Neural cell (in vitro differentiated cells): Measurements from ENCODE around the gene CCDC82. TPM values are rescaled to one million over a fixed set of nuclear protein-coding genes. Genes with fewer than 3 reads are reported as not detected.

Experiments used
- H2AFZ ChIP-seq: fragments of 200-600, 300-800 bp; sonication (generic), shearing (Covaris generic); 2 replicates; pipeline ENCODE4 v1.6.0; 2014; ENCODE audit warnings: low read depth, mild to moderate bottlenecking, antibody characterized with exemption, low read length, moderate library complexity
- H3F3A ChIP-seq: fragments of 200-600 bp; shearing (Covaris generic); 2 replicates; pipeline ENCODE4 v1.6.1; 2016; ENCODE audit warnings: mild to moderate bottlenecking, moderate library complexity, mixed read lengths, antibody characterized with exemption, low read length; ENCODE audit not compliant: insufficient read depth, poor library complexity, severe bottlenecking
- H3K27ac ChIP-seq: fragments of 200-600, 300-800 bp; sonication (generic), shearing (Covaris generic); 2 replicates; pipeline ENCODE4 v1.5.1; 2014; ENCODE audit warnings: mild to moderate bottlenecking, low read length, moderate library complexity
- H3K27me3 ChIP-seq: fragments of 300-800, 200-600 bp; sonication (generic), shearing (Covaris generic); 2 replicates; pipeline ENCODE4 v1.6.0; 2014; ENCODE audit warnings: mild to moderate bottlenecking, low read depth, low read length, moderate library complexity; ENCODE audit not compliant: insufficient read depth
- H3K36me3 ChIP-seq: fragments of 300-800, 200-600 bp; sonication (generic), shearing (Covaris generic); 2 replicates; pipeline ENCODE4 v1.5.1; 2014; ENCODE audit warnings: mild to moderate bottlenecking, antibody characterized with exemption, low read length, moderate library complexity; ENCODE audit not compliant: insufficient read depth
- H3K4me2 ChIP-seq: fragments of 300-800, 200-600 bp; sonication (generic), shearing (Covaris generic); 2 replicates; pipeline ENCODE4 v1.6.0; 2014; ENCODE audit warnings: mild to moderate bottlenecking, low read length
- H3K4me3 ChIP-seq: fragments of 300-800, 200-600 bp; sonication (generic), shearing (Covaris generic); 2 replicates; pipeline ENCODE4 v1.5.1; 2014; ENCODE audit warnings: mild to moderate bottlenecking, low read length, moderate library complexity
- H3K79me2 ChIP-seq: fragments of 200-600 bp; shearing (Covaris generic); replicated peaks from 2 replicates; pipeline ENCODE4 v1.6.0; 2014; ENCODE audit warnings: mild to moderate bottlenecking, low read length, moderate library complexity; ENCODE audit not compliant: insufficient read depth
- H3K9ac ChIP-seq: fragments of 300-800, 200-600 bp; sonication (generic), shearing (Covaris generic); 2 replicates; pipeline ENCODE4 v1.6.1; 2016; ENCODE audit warnings: mild to moderate bottlenecking, low read length, mixed read lengths
- H3K9me2 ChIP-seq: fragments of 200-600 bp; shearing (Covaris generic); 2 replicates; pipeline ENCODE4 v1.6.1; 2016; ENCODE audit warnings: mild to moderate bottlenecking, low read length, mixed read lengths; ENCODE audit not compliant: insufficient read depth
- H3K9me3 ChIP-seq: fragments of 200-600, 300-800 bp; sonication (generic), shearing (Covaris generic); 2 replicates; pipeline ENCODE4 v1.6.1; 2016; ENCODE audit warnings: mild to moderate bottlenecking, mixed run types, low read length, moderate library complexity, mixed read lengths
- H4K20me1 ChIP-seq: fragments of 200-600 bp; shearing (Covaris generic); 2 replicates; pipeline ENCODE4 v1.6.1; 2016; ENCODE audit warnings: mild to moderate bottlenecking, mixed run types; ENCODE audit not compliant: insufficient read depth
- CTCF ChIP-seq: fragments of 450-650 bp; IDR thresholded peaks from 2 replicates; pipeline ENCODE4 v1.5.1; 2014; ENCODE audit warnings: antibody characterized with exemption, mild to moderate bottlenecking, moderate library complexity; ENCODE audit not compliant: poor library complexity, severe bottlenecking
- EP300 ChIP-seq: fragments of 450-650 bp; conservative IDR thresholded peaks from 2 replicates; pipeline ENCODE4 v1.6.1; 2014; ENCODE audit warnings: antibody characterized with exemption, mild to moderate bottlenecking, moderate library complexity; ENCODE audit not compliant: poor library complexity, severe bottlenecking
- EZH2 ChIP-seq: fragments of 200-600, 300-800 bp; shearing (Covaris generic), sonication (generic); IDR thresholded peaks from 2 replicates; pipeline ENCODE4 v1.6.1; 2014; ENCODE audit warnings: antibody characterized with exemption, low read length, borderline replicate concordance, mild to moderate bottlenecking; ENCODE audit not compliant: insufficient read depth, poor library complexity, severe bottlenecking
- MXI1 ChIP-seq: fragments of 450-650 bp; conservative IDR thresholded peaks from 2 replicates; pipeline ENCODE4 v1.6.1; 2014; ENCODE audit warnings: antibody characterized with exemption, mild to moderate bottlenecking; ENCODE audit not compliant: poor library complexity, severe bottlenecking
- POLR2AphosphoS5 ChIP-seq: IDR thresholded peaks from 2 replicates; pipeline ENCODE4 v1.6.1; 2012
- RAD21 ChIP-seq: fragments of 450-650 bp; conservative IDR thresholded peaks from 2 replicates; pipeline ENCODE4 v1.6.1; 2014; ENCODE audit warnings: antibody characterized with exemption, mild to moderate bottlenecking, moderate library complexity
- REST ChIP-seq: IDR thresholded peaks from 2 replicates; pipeline ENCODE4 v1.6.1; 2012; ENCODE audit warnings: borderline replicate concordance
- SMC3 ChIP-seq: fragments of 450-650 bp; conservative IDR thresholded peaks from 2 replicates; pipeline ENCODE4 v1.6.1; 2014; ENCODE audit warnings: antibody characterized with exemption, mild to moderate bottlenecking, moderate library complexity; ENCODE audit not compliant: poor library complexity
- TAF1 ChIP-seq: IDR thresholded peaks from 2 replicates; pipeline ENCODE4 v1.6.1; 2012; ENCODE audit warnings: low read depth
- polyA plus RNA-seq: library from polyadenylated mRNA; depleted of rRNA; stranded (reverse); fragments of >200 nt; gene quantifications from 2 replicates; pipeline ENCODE4 v1.2.3, GENCODE V29; 2014

The CCDC82 gene
- polyA plus RNA-seq, 1 donor from 2014 or later: 238 TPM

GRCh38 chr11:96390488-96390792, 728 bp upstream of the CCDC82 start:
- no peaks in the 10 kb centered on the region for H3K9me2 ChIP-seq
- H3K27ac ChIP-seq: peak overlapping the region; percentile 87
- TF ChIP-seq POLR2AphosphoS5: no peak
- TF ChIP-seq SMC3: no peak
- no peak for TF ChIP-seq RAD21
- no peak for TF ChIP-seq EZH2
- TF ChIP-seq REST: no peak
- TF ChIP-seq CTCF: no peak
- no peak for TF ChIP-seq EP300
- TF ChIP-seq TAF1: no peak
- no peak for TF ChIP-seq MXI1
- H3K9ac ChIP-seq: peak overlapping the region; percentile 91
- H3K79me2 ChIP-seq: peaks cover 34% of the 10 kb centered on the region
- peak overlapping the region; percentile 84 for H3K4me3 ChIP-seq
- no peaks in the 10 kb centered on the region for H3K36me3 ChIP-seq
- H3K4me2 ChIP-seq: peak overlapping the region; percentile 77
- no peaks in the 10 kb centered on the region for H3F3A ChIP-seq
- H3K27me3 ChIP-seq: no peaks in the 10 kb centered on the region
- H4K20me1 ChIP-seq: no peaks in the 10 kb centered on the region
- H2AFZ ChIP-seq: peak overlapping the region; percentile 80
- H3K9me3 ChIP-seq: no peaks in the 10 kb centered on the region

GRCh38 chr11:96388891-96389719, 607 bp downstream of the CCDC82 start:
- TF ChIP-seq EP300: no peak
- no peak for TF ChIP-seq CTCF
- TF ChIP-seq EZH2: no peak
- no peak for TF ChIP-seq POLR2AphosphoS5
- TF ChIP-seq RAD21: no peak
- no peak for TF ChIP-seq TAF1
- no peak for TF ChIP-seq SMC3
- TF ChIP-seq MXI1: no peak
- TF ChIP-seq REST: no peak
- Histone ChIP-seq H3K79me2 (peaks cover 34% of the 10 kb centered on the region), H3K9me3 (no peaks in the 10 kb centered on the region), H3K27ac (peak overlapping the region; percentile 87), H3F3A (no peaks in the 10 kb centered on the region), H3K4me3 (peak overlapping the region; percentile 84), H3K27me3 (no peaks in the 10 kb centered on the region), H3K4me2 (peak overlapping the region; percentile 95), H4K20me1 (no peaks in the 10 kb centered on the region), H2AFZ (peak overlapping the region; percentile 70), H3K9me2 (no peaks in the 10 kb centered on the region), H3K9ac (peak overlapping the region; percentile 91), H3K36me3 (no peaks in the 10 kb centered on the region)
